Smooth muscle cell (in vitro differentiated cells): ENCODE results near the gene SCT. TPM values are rescaled to one million over a fixed set of nuclear protein-coding genes. Genes with fewer than 3 reads are reported as not detected.

ENCODE experiments used
- DNase-seq: peaks from one replicate; lab custom pipeline; 2025; ENCODE audit not compliant: unreplicated experiment; lab: John Stamatoyannopoulos, UW
- H2AFZ ChIP-seq: fragments of 200-600 bp; sonication (generic); 2 replicates; pipeline ENCODE4 v1.6.0; 2016; ENCODE audit warnings: antibody characterized with exemption, low read depth, mild to moderate bottlenecking
- H3F3A ChIP-seq: fragments of 200-600 bp; sonication (generic); 2 replicates; pipeline ENCODE4 v1.6.0; 2017; ENCODE audit warnings: antibody characterized with exemption, low read depth
- H3K27ac ChIP-seq: fragments of 200-600 bp; sonication (generic); 2 replicates; pipeline ENCODE4 v1.5.1; 2016; ENCODE audit warnings: low read depth, mild to moderate bottlenecking
- H3K27me3 ChIP-seq: fragments of 200-600 bp; sonication (generic); 2 replicates; pipeline ENCODE4 v1.6.1; 2016; ENCODE audit warnings: low read depth, mild to moderate bottlenecking
- H3K36me3 ChIP-seq: fragments of 200-600 bp; sonication (generic); 2 replicates; pipeline ENCODE4 v1.5.1; 2016; ENCODE audit warnings: low read depth
- H3K4me1 ChIP-seq: fragments of 200-600 bp; sonication (generic); 2 replicates; pipeline ENCODE4 v1.5.1; 2016; ENCODE audit warnings: low read depth
- H3K4me2 ChIP-seq: fragments of 200-600 bp; sonication (generic); 2 replicates; pipeline ENCODE4 v1.6.0; 2016; ENCODE audit warnings: mild to moderate bottlenecking
- H3K4me3 ChIP-seq: fragments of 200-600 bp; sonication (generic); 2 replicates; pipeline ENCODE4 v1.5.1; 2016; ENCODE audit warnings: mild to moderate bottlenecking
- H3K79me2 ChIP-seq: fragments of 200-600 bp; sonication (generic); 2 replicates; pipeline ENCODE4 v1.6.0; 2016; ENCODE audit warnings: low read depth, mild to moderate bottlenecking
- H3K9ac ChIP-seq: fragments of 200-600 bp; sonication (generic); 2 replicates; pipeline ENCODE4 v1.6.0; 2016; ENCODE audit warnings: low read depth
- H3K9me3 ChIP-seq: fragments of 200-600 bp; sonication (generic); replicated peaks from 2 replicates; pipeline ENCODE4 v1.5.1; 2016; ENCODE audit warnings: low read depth
- H4K20me1 ChIP-seq: fragments of 200-600 bp; sonication (generic); 2 replicates; pipeline ENCODE4 v1.6.0; 2016; ENCODE audit warnings: low read depth
- CTCF ChIP-seq: fragments of 200-600 bp; sonication (generic); IDR thresholded peaks from 2 replicates; pipeline ENCODE4 v1.5.1; 2017; ENCODE audit warnings: borderline replicate concordance, mild to moderate bottlenecking, antibody characterized with exemption; ENCODE audit not compliant: insufficient read depth, poor library complexity, severe bottlenecking
- WGBS: methylation state at CpG from one replicate; pipeline ENCODE4 v1.1.7; 2016; ENCODE audit warnings: low lambda C conversion rate; 5-methylcytosine and 5-hydroxymethylcytosine counted together
- polyA plus RNA-seq: library from polyadenylated mRNA; unstranded; fragments of >200 nt; fragmentation: Nextera tagmentation; extraction: Ambion mirVana; gene quantifications from 2 replicates; pipeline ENCODE4 v1.2.1, GENCODE V29; 2016
- total RNA-seq: library from RNA; depleted of rRNA; stranded (reverse); fragments of >200 nt; gene quantifications from 2 replicates; pipeline ENCODE4 v1.2.3, GENCODE V29; 2014

Gene SCT
- total and polyA plus RNA-seq, 2 experiments from 2014 or later, result 1.4 TPM; not detected in 1

- Histone ChIP-seq H3K4me2 (peak overlapping the region; percentile 99), H3K27me3 (no peaks in the 10 kb centered on the region), H3K9me3 (no peaks in the 10 kb centered on the region), H3K36me3 (no peaks in the 10 kb centered on the region), H3F3A (peaks cover 3% of the 10 kb centered on the region), H3K27ac (peak overlapping the region; percentile 82), H2AFZ (no peak overlapping the region), H3K4me3 (peak overlapping the region; percentile 97), H3K79me2 (peaks cover 58% of the 10 kb centered on the region), H4K20me1 (peaks cover 58% of the 10 kb centered on the region), H3K9ac (peak overlapping the region; percentile 97), H3K4me1 (peaks cover 19% of the 10 kb centered on the region)
- no peak for TF ChIP-seq CTCF
- WGBS, result 83% methylated on average over 6 of the region's 6 CpGs
- no peak for DNase-seq
These were observed 49.4 kb downstream of the SCT start for GRCh38 chr11:577611-577894.

- Histone ChIP-seq H3K4me3 (peak overlapping the region; percentile 97), H3K9me3 (no peaks in the 10 kb centered on the region), H3K9ac (peak overlapping the region; percentile 97), H3K4me1 (peaks cover 19% of the 10 kb centered on the region), H3K4me2 (peak overlapping the region; percentile 99), H3K36me3 (no peaks in the 10 kb centered on the region), H3K79me2 (peaks cover 53% of the 10 kb centered on the region), H3K27me3 (no peaks in the 10 kb centered on the region), H3K27ac (peak overlapping the region; percentile 82), H2AFZ (no peak overlapping the region), H3F3A (peaks cover 3% of the 10 kb centered on the region), H4K20me1 (peaks cover 53% of the 10 kb centered on the region)
- TF ChIP-seq CTCF, result no peak
- DNase-seq, result no peak
- WGBS, result 10% methylated on average over 39 of the region's 48 CpGs
These were observed 50.0 kb downstream of the SCT start for GRCh38 chr11:576811-577610.

Other genes with a start within 250 kb of the SCT start
- 32.0 and 61.2 TPM in 2 replicates for gene PKP3, start 233.0 kb downstream of the SCT start, total RNA-seq
- gene PKP3, start 233.0 kb downstream of the SCT start, polyA plus RNA-seq, result 24.6 and 69.9 TPM in 2 replicates
- gene SIGIRR, start 212.2 kb downstream of the SCT start, total RNA-seq, result 15.3 and 18.3 TPM in 2 replicates
- gene SIGIRR, start 212.2 kb downstream of the SCT start, polyA plus RNA-seq, result 26.3 and 29.4 TPM in 2 replicates
- 0.67 and 1.4 TPM in 2 replicates for gene ANO9, start 185.2 kb downstream of the SCT start, total RNA-seq
- gene ANO9, start 185.2 kb downstream of the SCT start, polyA plus RNA-seq, result 1.5 and 7.1 TPM in 2 replicates
- gene PTDSS2, start 176.9 kb downstream of the SCT start, total RNA-seq, result 15.2 and 20.7 TPM in 2 replicates
- 25.2 and 33.5 TPM in 2 replicates for gene PTDSS2, start 176.9 kb downstream of the SCT start, polyA plus RNA-seq
- gene RNH1, start 119.9 kb downstream of the SCT start, total RNA-seq, result 91.3 and 106 TPM in 2 replicates
- gene RNH1, start 119.9 kb downstream of the SCT start, polyA plus RNA-seq, result 242 and 243 TPM in 2 replicates
- 19.2 and 39.9 TPM in 2 replicates for gene HRAS, start 91.6 kb downstream of the SCT start, total RNA-seq
- gene HRAS, start 91.6 kb downstream of the SCT start, polyA plus RNA-seq, result 59.1 and 82.5 TPM in 2 replicates
- gene LRRC56, start 89.7 kb downstream of the SCT start, total RNA-seq, result 0.31 and 1.5 TPM in 2 replicates
- gene LRRC56, start 89.7 kb downstream of the SCT start, polyA plus RNA-seq, result 1.5 TPM in 2 replicates
- gene LMNTD2, start 66.4 kb downstream of the SCT start, total RNA-seq, result 3.2 TPM in 1 of 2 replicates, not detected in the other
- 3.6 and 9.3 TPM in 2 replicates for gene LMNTD2, start 66.4 kb downstream of the SCT start, polyA plus RNA-seq
- gene RASSF7, start 66.2 kb downstream of the SCT start, total RNA-seq, result 18.6 and 21.7 TPM in 2 replicates
- 20.4 and 38.6 TPM in 2 replicates for gene RASSF7, start 66.2 kb downstream of the SCT start, polyA plus RNA-seq
- gene PHRF1, start 50.7 kb downstream of the SCT start, total RNA-seq, result 11.6 and 13.7 TPM in 2 replicates
- gene PHRF1, start 50.7 kb downstream of the SCT start, polyA plus RNA-seq, result 20.2 and 20.9 TPM in 2 replicates
- 7.1 and 11.1 TPM in 2 replicates for gene IRF7, start 11.2 kb downstream of the SCT start, total RNA-seq
- gene IRF7, start 11.2 kb downstream of the SCT start, polyA plus RNA-seq, result 12.7 and 14.3 TPM in 2 replicates
- not detected in 2 replicates for gene CDHR5, start 2.2 kb downstream of the SCT start, total RNA-seq
- 0.37 TPM in 1 of 2 replicates, not detected in the other for gene CDHR5, start 2.2 kb downstream of the SCT start, polyA plus RNA-seq
- gene DRD4, start 10.1 kb upstream of the SCT start, total RNA-seq, result not detected in 2 replicates
- 2.7 and 3.1 TPM in 2 replicates for gene DRD4, start 10.1 kb upstream of the SCT start, polyA plus RNA-seq
- gene DEAF1, start 68.0 kb upstream of the SCT start, total RNA-seq, result 18.7 and 19.0 TPM in 2 replicates
- gene DEAF1, start 68.0 kb upstream of the SCT start, polyA plus RNA-seq, result 39.2 and 61.5 TPM in 2 replicates
- gene TMEM80, start 68.6 kb upstream of the SCT start, total RNA-seq, result 5.5 and 9.0 TPM in 2 replicates
- 14.3 and 24.3 TPM in 2 replicates for gene TMEM80, start 68.6 kb upstream of the SCT start, polyA plus RNA-seq
- gene EPS8L2, start 79.0 kb upstream of the SCT start, total RNA-seq, result 47.9 and 74.9 TPM in 2 replicates
- 37.7 and 133 TPM in 2 replicates for gene EPS8L2, start 79.0 kb upstream of the SCT start, polyA plus RNA-seq
- 100 and 103 TPM in 2 replicates for gene TALDO1, start 120.3 kb upstream of the SCT start, total RNA-seq
- gene TALDO1, start 120.3 kb upstream of the SCT start, polyA plus RNA-seq, result 155 and 158 TPM in 2 replicates
- 12.9 and 18.5 TPM in 2 replicates for gene GATD1, start 150.3 kb upstream of the SCT start, total RNA-seq
- gene GATD1, start 150.3 kb upstream of the SCT start, polyA plus RNA-seq, result 11.7 and 20.2 TPM in 2 replicates
- not detected in 2 replicates for gene CEND1, start 162.9 kb upstream of the SCT start, total RNA-seq
- gene CEND1, start 162.9 kb upstream of the SCT start, polyA plus RNA-seq, result 0.13 and 0.38 TPM in 2 replicates
- 6.9 and 7.0 TPM in 2 replicates for gene SLC25A22, start 171.1 kb upstream of the SCT start, total RNA-seq
- 19.5 and 25.2 TPM in 2 replicates for gene SLC25A22, start 171.1 kb upstream of the SCT start, polyA plus RNA-seq
- 8.7 and 11.8 TPM in 2 replicates for gene PIDD1, start 178.1 kb upstream of the SCT start, total RNA-seq
- gene PIDD1, start 178.1 kb upstream of the SCT start, polyA plus RNA-seq, result 22.3 and 44.9 TPM in 2 replicates
- gene RPLP2, start 182.8 kb upstream of the SCT start, total RNA-seq, result 472 and 511 TPM in 2 replicates
- 622 and 701 TPM in 2 replicates for gene RPLP2, start 182.8 kb upstream of the SCT start, polyA plus RNA-seq
- 12.4 and 14.8 TPM in 2 replicates for gene PNPLA2, start 191.7 kb upstream of the SCT start, total RNA-seq
- 26.4 and 33.8 TPM in 2 replicates for gene PNPLA2, start 191.7 kb upstream of the SCT start, polyA plus RNA-seq
- gene CRACR2B, start 200.7 kb upstream of the SCT start, total RNA-seq, result 0.36 and 2.5 TPM in 2 replicates
- 0.10 and 10.5 TPM in 2 replicates for gene CRACR2B, start 200.7 kb upstream of the SCT start, polyA plus RNA-seq
- gene CD151, start 205.8 kb upstream of the SCT start, total RNA-seq, result 214 and 256 TPM in 2 replicates
- 391 and 469 TPM in 2 replicates for gene CD151, start 205.8 kb upstream of the SCT start, polyA plus RNA-seq
- gene POLR2L, start 215.3 kb upstream of the SCT start, total RNA-seq, result 38.0 and 51.4 TPM in 2 replicates
- gene POLR2L, start 215.3 kb upstream of the SCT start, polyA plus RNA-seq, result 380 and 446 TPM in 2 replicates
- gene TSPAN4, start 215.7 kb upstream of the SCT start, total RNA-seq, result 50.2 and 68.2 TPM in 2 replicates
- gene TSPAN4, start 215.7 kb upstream of the SCT start, polyA plus RNA-seq, result 153 and 179 TPM in 2 replicates